Colonic mucosa (tissue), 4 donors: Measurements from ENCODE around the gene RLN2. TPM values are rescaled to one million over a fixed set of nuclear protein-coding genes. Genes with fewer than 3 reads are reported as not detected.

ENCODE experiments used
- DNase-seq: peaks from one replicate; pipeline ENCODE4 v3.0.0-alpha.2; 2020
- H3K27ac ChIP-seq: fragments of 200-600 bp; one replicate; pipeline ENCODE4 v1.8.0; 2021
- H3K27me3 ChIP-seq: fragments of 200-600 bp; one replicate; pipeline ENCODE4 v1.8.0; 2021
- H3K36me3 ChIP-seq: fragments of 200-600 bp; one replicate; pipeline ENCODE4 v1.8.0; 2021
- H3K4me1 ChIP-seq: fragments of 200-600 bp; one replicate; pipeline ENCODE4 v1.8.0; 2021; ENCODE audit warnings: mild to moderate bottlenecking
- H3K4me3 ChIP-seq: fragments of 200-600 bp; one replicate; pipeline ENCODE4 v1.8.0; 2021
- H3K9ac ChIP-seq, 2 donors: one replicate each; pipeline ENCODE4 v1.7.0; 2013; ENCODE audit warnings: control low read depth in 2 of 2, low read depth in 2 of 2, low read length in 2 of 2
- H3K9me3 ChIP-seq: fragments of 200-600 bp; one replicate; pipeline ENCODE4 v1.8.0; 2021
- intact Hi-C: fragments of 100-400 bp; cut with DNase I; formaldehyde crosslinking; loops from one replicate; pipeline ENCODE4 v1.14.1; 2022
- total RNA-seq, 2 donors: library from RNA; stranded (reverse); fragmentation: NEBNext Ultra II Directional in 1 of 2; extraction: Animal tissue kit (Norgen Biotek cat#: 25700) in 1 of 2; gene quantifications; one replicate each; pipeline ENCODE4 v1.2.1, GENCODE V29; 2021
- TF ChIP-seq, protein P1 (sequence below): fragments of 200-600 bp; IDR thresholded peaks from one replicate; pipeline ENCODE4 v1.8.0; 2022; ENCODE audit warnings: antibody characterized with exemption, mild to moderate bottlenecking
- donor health status: healthy.
- donor health status: DM: no; HTN: no; CAD: no.
- donor health status: DM: no; HTN: no; CAD: no.

Gene RLN2
- total RNA-seq, 2 donors from 2014 or later: 0.48 to 0.74 TPM

- Histone ChIP-seq H3K9me3 (no peaks in the 10 kb centered on the region), H3K9ac (no peak overlapping the region), H3K4me1 (no peaks in the 10 kb centered on the region), H3K27me3 (no peaks in the 10 kb centered on the region), H3K36me3 (no peaks in the 10 kb centered on the region), H3K4me3 (no peak overlapping the region), H3K27ac (no peak overlapping the region)
- TF ChIP-seq, protein P1, sequence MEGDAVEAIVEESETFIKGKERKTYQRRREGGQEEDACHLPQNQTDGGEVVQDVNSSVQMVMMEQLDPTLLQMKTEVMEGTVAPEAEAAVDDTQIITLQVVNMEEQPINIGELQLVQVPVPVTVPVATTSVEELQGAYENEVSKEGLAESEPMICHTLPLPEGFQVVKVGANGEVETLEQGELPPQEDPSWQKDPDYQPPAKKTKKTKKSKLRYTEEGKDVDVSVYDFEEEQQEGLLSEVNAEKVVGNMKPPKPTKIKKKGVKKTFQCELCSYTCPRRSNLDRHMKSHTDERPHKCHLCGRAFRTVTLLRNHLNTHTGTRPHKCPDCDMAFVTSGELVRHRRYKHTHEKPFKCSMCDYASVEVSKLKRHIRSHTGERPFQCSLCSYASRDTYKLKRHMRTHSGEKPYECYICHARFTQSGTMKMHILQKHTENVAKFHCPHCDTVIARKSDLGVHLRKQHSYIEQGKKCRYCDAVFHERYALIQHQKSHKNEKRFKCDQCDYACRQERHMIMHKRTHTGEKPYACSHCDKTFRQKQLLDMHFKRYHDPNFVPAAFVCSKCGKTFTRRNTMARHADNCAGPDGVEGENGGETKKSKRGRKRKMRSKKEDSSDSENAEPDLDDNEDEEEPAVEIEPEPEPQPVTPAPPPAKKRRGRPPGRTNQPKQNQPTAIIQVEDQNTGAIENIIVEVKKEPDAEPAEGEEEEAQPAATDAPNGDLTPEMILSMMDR: no peak
- intact Hi-C loops: no loop called here
- no peak for DNase-seq
Observed at GRCh38 chr9:5310851-5311250, 6.3 kb upstream of the RLN2 start.

DNA sequence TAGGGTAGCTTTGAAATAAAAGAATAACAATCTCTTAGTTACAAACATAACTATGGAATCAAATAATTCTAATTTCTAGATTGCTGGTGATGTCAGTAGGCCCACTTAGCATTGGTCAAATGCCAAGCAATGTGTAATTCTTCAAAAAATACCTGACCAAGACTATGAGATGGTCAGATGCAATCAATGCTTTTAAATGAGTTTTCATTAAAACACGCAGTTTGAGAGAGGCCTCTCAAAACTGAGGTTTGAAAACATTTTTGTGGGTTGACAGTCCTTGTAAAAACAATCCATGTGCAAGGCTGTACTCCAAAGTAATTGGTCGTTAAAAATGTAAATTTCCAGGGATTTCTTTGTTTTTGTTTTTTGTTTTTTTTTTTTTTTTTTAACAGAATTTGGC is 1.2 kb upstream of the RLN2 start:
- no peaks in the 10 kb centered on the region for H3K27me3 ChIP-seq
- no peak overlapping the region for H3K4me3 ChIP-seq
- no peak overlapping the region for H3K9ac ChIP-seq
- DNase-seq: no peak
- TF ChIP-seq, protein P1: no peak
- no peaks in the 10 kb centered on the region for H3K9me3 ChIP-seq
- H3K36me3 ChIP-seq: no peaks in the 10 kb centered on the region
- no peaks in the 10 kb centered on the region for H3K4me1 ChIP-seq
- H3K27ac ChIP-seq: no peak overlapping the region
- intact Hi-C loops: no loop called here

- TF ChIP-seq, protein P1: no peak
- Histone ChIP-seq H3K9ac (no peak overlapping the region), H3K4me3 (no peak overlapping the region), H3K36me3 (no peaks in the 10 kb centered on the region), H3K9me3 (no peaks in the 10 kb centered on the region), H3K4me1 (no peaks in the 10 kb centered on the region), H3K27ac (no peak overlapping the region), H3K27me3 (no peaks in the 10 kb centered on the region)
- intact Hi-C loops: no loop called here
- DNase-seq: no peak
Observed at GRCh38 chr9:5301544-5301943, 3.0 kb downstream of the RLN2 start.

DNA sequence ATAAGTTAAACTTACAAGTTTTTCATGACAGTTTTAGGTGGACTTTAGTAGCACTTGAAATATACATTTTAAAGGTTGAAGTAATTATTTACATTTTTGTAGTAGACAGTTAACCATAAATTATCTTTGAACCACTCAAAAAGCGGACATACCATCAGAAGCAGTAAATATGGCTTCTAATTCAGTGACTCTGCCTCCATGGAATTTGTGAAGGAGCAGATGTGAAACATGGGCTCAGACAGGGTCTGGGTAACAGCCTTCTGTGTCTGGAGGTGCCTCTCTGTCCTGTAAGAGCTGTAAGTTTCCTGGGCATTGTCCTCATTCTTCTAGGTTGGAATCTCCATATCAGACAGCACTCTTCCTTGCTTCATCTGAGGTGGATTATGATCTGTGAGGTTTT is 12.4 kb downstream of the RLN2 start:
- TF ChIP-seq, protein P1: no peak
- no peak overlapping the region for H3K9ac ChIP-seq
- no peaks in the 10 kb centered on the region for H3K27me3 ChIP-seq
- H3K9me3 ChIP-seq: no peaks in the 10 kb centered on the region
- H3K27ac ChIP-seq: no peak overlapping the region
- H3K4me1 ChIP-seq: no peaks in the 10 kb centered on the region
- H3K36me3 ChIP-seq: no peaks in the 10 kb centered on the region
- intact Hi-C loops: loop anchor here (2.0 kb wide), 1 partner anchor 23 kb away; no protein-coding TSS in a partner anchor
- DNase-seq: no peak
- H3K4me3 ChIP-seq: no peak overlapping the region

GRCh38 chr9:5288591-5288990 is 15.9 kb downstream of the RLN2 start:
- no peak for DNase-seq
- no peak overlapping the region for H3K9ac ChIP-seq
- no peak overlapping the region for H3K27ac ChIP-seq
- TF ChIP-seq, protein P1: no peak
- no peaks in the 10 kb centered on the region for H3K9me3 ChIP-seq
- no peak overlapping the region for H3K4me3 ChIP-seq
- H3K36me3 ChIP-seq: no peaks in the 10 kb centered on the region
- intact Hi-C loops: no loop called here
- no peaks in the 10 kb centered on the region for H3K4me1 ChIP-seq
- H3K27me3 ChIP-seq: no peaks in the 10 kb centered on the region

GRCh38 chr9:5286262-5286661 is 18.3 kb downstream of the RLN2 start:
- intact Hi-C loops: no loop called here
- H3K27me3 ChIP-seq: no peaks in the 10 kb centered on the region
- H3K9me3 ChIP-seq: no peaks in the 10 kb centered on the region
- no peak overlapping the region for H3K27ac ChIP-seq
- no peaks in the 10 kb centered on the region for H3K4me1 ChIP-seq
- no peak for DNase-seq
- no peaks in the 10 kb centered on the region for H3K36me3 ChIP-seq
- no peak overlapping the region for H3K9ac ChIP-seq
- no peak overlapping the region for H3K4me3 ChIP-seq
- TF ChIP-seq, protein P1: no peak
